Liver (tissue), 3 donors: Measurements from ENCODE around the gene STX17.

Experiments used
- CTCF ChIP-seq: fragments of 150-350 bp; IDR thresholded peaks from 2 replicates; pipeline ENCODE4 v1.5.1; 2017; ENCODE audit warnings: improper control_type of control experiment, low read depth, low read length; ENCODE audit not compliant: missing input control
- JUND ChIP-seq, 2 donors: IDR thresholded peaks; 2 replicates each; pipeline ENCODE4 v1.6.1; 2016; ENCODE audit warnings: antibody characterized with exemption in 2 of 2
- donor health status: healthy.
- donor health status: healthy.

GRCh38 chr9:99881769-99882168, 24.7 kb upstream of the STX17 start:
- no peak for TF ChIP-seq CTCF
- TF ChIP-seq JUND (IDR thresholded peaks at IDR 0.05): no peak
